Measurements from ENCODE around the gene ASAP3.

- no peak for TF ChIP-seq CTCF (IDR thresholded peaks at IDR 0.05)
- TF ChIP-seq POLR2A (IDR thresholded peaks at IDR 0.05): no peak
- no peak for TF ChIP-seq EP300 (IDR thresholded peaks at IDR 0.05)
These were observed 62.6 kb downstream of the ASAP3 start for GRCh38 chr1:23421343-23421742.
